A549 (cell line): ENCODE results near the gene GUCA2B. TPM values are rescaled to one million over a fixed set of nuclear protein-coding genes. Genes with fewer than 3 reads are reported as not detected.
A peak's percentile ranks its signal among the peaks of the same experiment; 100 is the strongest.

ENCODE experiments used
- ATAC-seq, 2 experiments: fragments of 200-7000 bp in 1 of 2; fragments of >200 bp in 1 of 2; cut with Nextera tagmentation in 1 of 2; cut with Tn5 transposase in 1 of 2; 3 replicates each; pipeline versions ENCODE4 v1.8.0 to v1.9.1; 2018 to 2020; ENCODE audit warnings: mild to moderate bottlenecking in 1 of 2, moderate library complexity in 1 of 2
- CTCF ChIA-PET: fragments of 300-600 bp; sonication (Branson Sonifier 250); formaldehyde crosslinking; extraction: SDS; loops from one replicate; lab custom pipeline; 2021; ENCODE audit warnings: antibody characterized with exemption, inconsistent platforms; lab: Yijun Ruan, JAX
- POLR2A ChIA-PET: fragments of 350-600 bp; formaldehyde crosslinking; extraction: SDS; loops from one replicate; lab custom pipeline; 2021; ENCODE audit warnings: antibody characterized with exemption, inconsistent platforms; lab: Yijun Ruan, JAX
- DNase-seq, 2 experiments: peaks; one replicate each; pipeline versions ENCODE4 v3.0.0 to v3.0.0-alpha.2; 2011 to 2016; ENCODE audit warnings: low read depth in 1 of 2, low spot score in 1 of 2
- FAIRE-seq: peaks from 2 replicates; lab custom pipeline; 2011; peaks lifted over from hg19 to GRCh38; lab: Jason Lieb, UNC
- H3K27ac ChIP-seq, 2 experiments: fragments of >200 bp; sonication (Bioruptor Twin); formaldehyde crosslinking; 3 replicates each; pipeline ENCODE4 v1.5.1; 2016 to 2017
- H3K4me1 ChIP-seq: fragments of >200 bp; sonication (Bioruptor Twin); formaldehyde crosslinking; 3 replicates; pipeline ENCODE4 v1.6.1; 2016
- H3K4me2 ChIP-seq: fragments of >200 bp; sonication (Bioruptor Twin); formaldehyde crosslinking; 3 replicates; pipeline ENCODE4 v1.6.1; 2016
- H3K4me3 ChIP-seq: fragments of >200 bp; sonication (Bioruptor Twin); formaldehyde crosslinking; 3 replicates; pipeline ENCODE4 v1.5.1; 2016
- H3K9me3 ChIP-seq: fragments of >200 bp; sonication (Bioruptor Twin); formaldehyde crosslinking; 3 replicates; pipeline ENCODE4 v1.6.1; 2016
- CEBPB ChIP-seq, 2 experiments: fragments of >200 bp in 1 of 2; sonication (Bioruptor Twin) in 1 of 2; formaldehyde crosslinking in 1 of 2; IDR thresholded peaks; 2 replicates each; pipeline ENCODE4 v1.6.1; 2012 to 2016
- HDAC2 ChIP-seq: fragments of 200-600 bp; sonication (generic); IDR thresholded peaks from 2 replicates; pipeline ENCODE4 v1.6.1; 2016
- HEYL ChIP-seq: fragments of 250-450 bp; sonication (Bioruptor Pico); IDR thresholded peaks from 2 replicates; pipeline ENCODE4 v1.8.0; 2021; ENCODE audit warnings: mild to moderate bottlenecking, moderate library complexity
- JUNB ChIP-seq: fragments of >200 bp; sonication (Bioruptor Twin); formaldehyde crosslinking; IDR thresholded peaks from 2 replicates; pipeline ENCODE4 v1.6.1; 2016
- KDM1A ChIP-seq: fragments of 200-600 bp; sonication (generic); IDR thresholded peaks from 2 replicates; pipeline ENCODE4 v1.6.1; 2016; ENCODE audit warnings: low read depth, mild to moderate bottlenecking
- KDM5A ChIP-seq: fragments of 200-600 bp; sonication (generic); IDR thresholded peaks from 2 replicates; pipeline ENCODE4 v1.6.1; 2016; ENCODE audit warnings: antibody characterized with exemption, mild to moderate bottlenecking
- MAZ ChIP-seq: fragments of 150-350 bp; IDR thresholded peaks from 2 replicates; pipeline ENCODE4 v1.6.1; 2014; ENCODE audit warnings: antibody characterized with exemption, low read depth, low read length, borderline replicate concordance
- NFE2L2 ChIP-seq: fragments of 150-350 bp; conservative IDR thresholded peaks from 2 replicates; pipeline ENCODE4 v1.6.1; 2014; ENCODE audit warnings: low read length
- NR3C1 ChIP-seq: fragments of >200 bp; sonication (Bioruptor Twin); formaldehyde crosslinking; IDR thresholded peaks from 3 replicates; pipeline ENCODE4 v1.6.1; 2017
- PHF8 ChIP-seq: fragments of 200-600 bp; sonication (generic); IDR thresholded peaks from 2 replicates; pipeline ENCODE4 v1.6.1; 2016; ENCODE audit warnings: low read depth, mild to moderate bottlenecking, antibody characterized with exemption, moderate library complexity, borderline replicate concordance
- POLR2A ChIP-seq: IDR thresholded peaks from 2 replicates; pipeline ENCODE4 v1.6.1; 2012; ENCODE audit warnings: mild to moderate bottlenecking, low read length
- POLR2AphosphoS2 ChIP-seq: conservative IDR thresholded peaks from 2 replicates; pipeline ENCODE4 v1.6.1; 2012; ENCODE audit warnings: low read length, improper control_type of control experiment, inconsistent platforms
- RFX5 ChIP-seq: fragments of 450-650 bp; IDR thresholded peaks from 2 replicates; pipeline ENCODE4 v1.7.1; 2014; ENCODE audit warnings: antibody characterized with exemption, mild to moderate bottlenecking, moderate library complexity
- TFCP2L1 ChIP-seq: fragments of 250-450 bp; sonication (Bioruptor Pico); IDR thresholded peaks from 2 replicates; pipeline ENCODE4 v1.5.0; 2021; ENCODE audit warnings: mild to moderate bottlenecking
- WGBS: methylation state at CpG from one replicate; pipeline ENCODE4 v1.1.6; 2017; ENCODE audit errors: missing lambda C conversion rate; 5-methylcytosine and 5-hydroxymethylcytosine counted together
- polyA plus RNA-seq, 4 experiments: library from polyadenylated mRNA; depleted of rRNA in 3 of 4; stranded (reverse); fragments of >200 nt; fragmentation: RNase III in 1 of 4; extraction: RNeasy Plus Mini Kit Qiagen cat#74134 plus additional on column Dnase treatment in 1 of 4; gene quantifications; 2 replicates in 3 of 4; 3 replicates in 1 of 4; pipeline ENCODE4 v1.2.3, GENCODE V29; 2011 to 2017
- TF ChIP-seq, protein P1 (sequence below): fragments of >200 bp; sonication (Bioruptor Twin); formaldehyde crosslinking; IDR thresholded peaks from 3 replicates; pipeline ENCODE4 v1.5.1; 2016
- TF ChIP-seq, protein P2 (sequence below): fragments of >200 bp; sonication (Bioruptor Twin); formaldehyde crosslinking; IDR thresholded peaks from 2 replicates; pipeline ENCODE4 v1.6.1; 2016
- TF ChIP-seq, protein P3 (sequence below): IDR thresholded peaks from 2 replicates; pipeline ENCODE4 v1.6.1; 2012
- TF ChIP-seq, protein P4 (sequence below): fragments of 250-450 bp; sonication (Bioruptor Pico); IDR thresholded peaks from 2 replicates; pipeline ENCODE4 v1.5.0; 2021; ENCODE audit warnings: mild to moderate bottlenecking, moderate library complexity, borderline replicate concordance
- TF ChIP-seq, protein P5 (sequence below): fragments of 250-450 bp; sonication (Bioruptor Pico); IDR thresholded peaks from 2 replicates; pipeline ENCODE4 v1.5.0; 2020; ENCODE audit warnings: low read depth, mild to moderate bottlenecking, moderate library complexity

GUCA2B gene
- polyA plus RNA-seq, 2 of the 4 experiments (the other 2 are of a cell fraction) = 0.17 TPM; not detected in 1

DNA sequence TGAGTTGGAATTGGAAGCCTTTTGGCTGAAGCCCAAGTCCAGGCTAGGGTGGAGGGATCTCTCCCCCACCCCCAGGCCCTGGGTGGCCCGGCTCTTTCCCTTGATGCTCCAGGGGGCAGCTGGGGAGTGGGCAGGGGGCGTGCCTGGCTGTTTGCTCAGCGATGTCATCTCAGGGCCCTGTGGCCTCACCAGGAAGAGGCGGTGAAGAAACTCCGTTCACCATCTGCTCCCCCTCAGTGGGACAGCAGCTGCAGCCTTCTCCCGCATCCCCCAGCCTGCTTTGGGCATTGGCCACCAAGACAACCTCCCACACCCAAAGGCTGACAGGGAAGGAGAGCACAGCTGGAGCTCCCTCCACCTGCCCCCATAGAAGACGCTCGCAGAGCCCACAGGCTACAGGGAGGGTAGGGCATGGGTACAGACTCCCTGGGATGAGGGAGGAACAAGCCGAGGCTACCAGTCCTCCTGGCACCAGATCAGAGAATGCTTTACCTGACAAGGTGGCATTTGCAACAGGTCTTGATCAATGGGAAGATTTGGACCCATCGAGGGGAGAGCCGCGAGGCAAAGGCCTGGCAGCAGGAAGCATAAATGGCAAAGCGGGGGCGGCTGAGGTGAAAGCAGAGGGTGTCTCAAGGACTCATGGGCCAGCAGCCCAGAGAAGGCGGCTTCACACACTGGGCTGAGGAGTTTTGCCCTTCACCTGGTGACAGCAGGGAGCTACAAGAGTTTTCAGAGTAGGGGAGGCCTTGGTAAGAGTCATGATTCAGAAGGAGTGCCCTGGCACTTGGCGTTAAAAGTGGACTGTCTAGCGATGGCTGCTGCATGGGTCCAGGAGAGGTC, 17.8 kb downstream of the GUCA2B start:
- Histone ChIP-seq H3K4me3 (no peak overlapping the region), H3K4me1 (peaks cover 13% of the 10 kb centered on the region), H3K4me2 (no peak overlapping the region), H3K9me3 (no peaks in the 10 kb centered on the region), H3K27ac (no peak overlapping the region)
- 86% methylated on average over 13 of the region's 17 CpGs for WGBS
- ChIA-PET POLR2A (no interaction called here), CTCF (interaction anchor here (0.6 to 9.0 kb wide), 5 partner anchors 8 to 728 kb away, joined by 3 to 70 read pairs (median 46); partner anchors contain the start of genes GUCA2A and GUCA2B)
- no peak for ATAC-seq
- DNase-seq = no peak
- TF ChIP-seq RFX5 = no peak
- FAIRE-seq = no peak

DNA sequence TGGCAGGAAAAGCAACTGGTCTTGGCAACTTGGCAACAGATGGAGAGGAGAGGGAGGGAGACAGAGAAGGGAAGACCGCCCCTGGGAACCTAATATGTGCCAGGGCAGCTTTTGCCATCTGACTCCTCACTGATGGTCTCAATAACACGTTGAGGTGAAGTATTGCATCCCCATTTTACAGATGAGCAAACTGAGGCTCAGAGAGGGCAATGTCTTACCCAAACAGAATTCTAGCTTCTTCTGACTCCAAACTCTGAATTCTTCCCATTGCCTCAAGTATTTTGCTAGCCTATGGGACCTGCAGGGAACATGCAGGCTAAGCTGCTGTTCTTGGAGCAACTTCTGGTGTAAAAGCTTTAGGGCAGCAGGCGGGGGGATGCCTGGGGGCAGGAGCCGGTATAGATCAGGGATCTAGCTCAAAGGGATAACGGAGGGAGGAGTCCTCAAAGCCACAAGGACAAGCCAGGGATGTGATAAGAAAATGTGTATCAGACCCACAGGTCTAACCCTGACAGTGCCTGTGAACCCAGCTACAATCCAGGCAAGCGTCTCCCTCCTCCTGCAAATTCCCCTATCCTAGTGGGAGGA, 18.6 kb downstream of the GUCA2B start:
- FAIRE-seq = no peak

DNA sequence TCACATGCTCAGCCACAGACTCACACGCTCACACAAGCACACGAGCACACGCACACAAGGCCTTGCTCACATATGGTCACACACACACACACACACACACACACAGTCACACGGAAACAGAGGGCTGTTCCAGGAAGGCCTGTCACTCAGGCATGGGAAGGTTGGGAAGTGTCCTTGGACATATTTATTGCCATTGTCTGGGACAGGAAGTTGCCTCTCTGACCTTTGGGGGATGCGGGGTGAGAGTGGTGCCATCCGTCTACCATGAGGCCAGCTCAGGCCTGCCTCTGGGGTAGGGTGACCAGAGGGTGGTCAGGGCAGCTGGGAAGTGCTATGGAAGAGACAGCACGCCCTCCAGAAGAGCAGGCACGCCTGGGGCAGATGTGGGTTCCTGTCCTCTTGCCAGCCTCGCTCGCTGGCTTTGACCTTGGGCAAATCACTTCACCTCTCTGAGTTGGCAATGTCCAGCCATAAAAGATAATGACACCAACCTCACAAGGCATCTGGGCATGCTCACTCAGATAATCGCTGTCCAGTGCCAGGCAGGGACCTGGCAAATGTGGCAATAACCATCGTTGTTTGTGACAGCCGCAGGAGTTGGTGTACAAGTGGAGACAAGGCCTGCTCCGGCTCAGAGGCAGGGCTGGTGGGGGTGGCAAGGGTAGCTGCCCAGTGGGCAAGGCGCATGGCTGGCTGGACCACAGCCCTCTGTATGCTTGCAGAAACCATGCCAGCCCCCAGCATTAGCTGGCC, 19.3 kb downstream of the GUCA2B start:
- no peak for DNase-seq
- ATAC-seq = peak in 1 of 2 experiments; percentile 13; a peak in 2 of 6 replicates
- POLR2A ChIA-PET = no interaction called here
- no peak overlapping the region for H3K4me2 ChIP-seq
- H3K4me1 ChIP-seq = peaks cover 8% of the 10 kb centered on the region; the same call in 2 of the 3 replicates
- H3K9me3 ChIP-seq = no peaks in the 10 kb centered on the region
- H3K4me3 ChIP-seq = no peak overlapping the region
- 85% methylated on average over 10 of the region's 15 CpGs for WGBS
- CTCF ChIA-PET = interaction anchor here (0.7 to 9.0 kb wide), 26 partner anchors 10 to 599 kb away, joined by 3 to 70 read pairs (median 4); partner anchors contain the start of genes GUCA2A and GUCA2B
- no peak overlapping the region for H3K27ac ChIP-seq
- FAIRE-seq = no peak
- TF ChIP-seq POLR2A (no peak), POLR2AphosphoS2 (no peak), HEYL (CRISPR knock-in tag) (no peak), TFCP2L1 (CRISPR knock-in tag) (no peak), JUNB (no peak)
- TF ChIP-seq, protein P1, sequence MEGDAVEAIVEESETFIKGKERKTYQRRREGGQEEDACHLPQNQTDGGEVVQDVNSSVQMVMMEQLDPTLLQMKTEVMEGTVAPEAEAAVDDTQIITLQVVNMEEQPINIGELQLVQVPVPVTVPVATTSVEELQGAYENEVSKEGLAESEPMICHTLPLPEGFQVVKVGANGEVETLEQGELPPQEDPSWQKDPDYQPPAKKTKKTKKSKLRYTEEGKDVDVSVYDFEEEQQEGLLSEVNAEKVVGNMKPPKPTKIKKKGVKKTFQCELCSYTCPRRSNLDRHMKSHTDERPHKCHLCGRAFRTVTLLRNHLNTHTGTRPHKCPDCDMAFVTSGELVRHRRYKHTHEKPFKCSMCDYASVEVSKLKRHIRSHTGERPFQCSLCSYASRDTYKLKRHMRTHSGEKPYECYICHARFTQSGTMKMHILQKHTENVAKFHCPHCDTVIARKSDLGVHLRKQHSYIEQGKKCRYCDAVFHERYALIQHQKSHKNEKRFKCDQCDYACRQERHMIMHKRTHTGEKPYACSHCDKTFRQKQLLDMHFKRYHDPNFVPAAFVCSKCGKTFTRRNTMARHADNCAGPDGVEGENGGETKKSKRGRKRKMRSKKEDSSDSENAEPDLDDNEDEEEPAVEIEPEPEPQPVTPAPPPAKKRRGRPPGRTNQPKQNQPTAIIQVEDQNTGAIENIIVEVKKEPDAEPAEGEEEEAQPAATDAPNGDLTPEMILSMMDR = no peak
- TF ChIP-seq, protein P2, sequence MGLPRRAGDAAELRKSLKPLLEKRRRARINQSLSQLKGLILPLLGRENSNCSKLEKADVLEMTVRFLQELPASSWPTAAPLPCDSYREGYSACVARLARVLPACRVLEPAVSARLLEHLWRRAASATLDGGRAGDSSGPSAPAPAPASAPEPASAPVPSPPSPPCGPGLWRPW = no peak
- TF ChIP-seq, protein P3, sequence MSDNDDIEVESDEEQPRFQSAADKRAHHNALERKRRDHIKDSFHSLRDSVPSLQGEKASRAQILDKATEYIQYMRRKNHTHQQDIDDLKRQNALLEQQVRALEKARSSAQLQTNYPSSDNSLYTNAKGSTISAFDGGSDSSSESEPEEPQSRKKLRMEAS = no peak
- TF ChIP-seq, protein P4, sequence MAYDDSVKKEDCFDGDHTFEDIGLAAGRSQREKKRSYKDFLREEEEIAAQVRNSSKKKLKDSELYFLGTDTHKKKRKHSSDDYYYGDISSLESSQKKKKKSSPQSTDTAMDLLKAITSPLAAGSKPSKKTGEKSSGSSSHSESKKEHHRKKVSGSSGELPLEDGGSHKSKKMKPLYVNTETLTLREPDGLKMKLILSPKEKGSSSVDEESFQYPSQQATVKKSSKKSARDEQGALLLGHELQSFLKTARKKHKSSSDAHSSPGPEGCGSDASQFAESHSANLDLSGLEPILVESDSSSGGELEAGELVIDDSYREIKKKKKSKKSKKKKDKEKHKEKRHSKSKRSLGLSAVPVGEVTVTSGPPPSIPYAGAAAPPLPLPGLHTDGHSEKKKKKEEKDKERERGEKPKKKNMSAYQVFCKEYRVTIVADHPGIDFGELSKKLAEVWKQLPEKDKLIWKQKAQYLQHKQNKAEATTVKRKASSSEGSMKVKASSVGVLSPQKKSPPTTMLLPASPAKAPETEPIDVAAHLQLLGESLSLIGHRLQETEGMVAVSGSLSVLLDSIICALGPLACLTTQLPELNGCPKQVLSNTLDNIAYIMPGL = no peak

More for the DNA sequence above, 18.6 kb downstream of the GUCA2B start:
- no peak for DNase-seq
- ChIA-PET CTCF (interaction anchor here (0.6 to 9.0 kb wide), 6 partner anchors 9 to 729 kb away, joined by 3 to 70 read pairs (median 26); partner anchors contain the start of genes GUCA2A and GUCA2B), POLR2A (no interaction called here)
- no peak for ATAC-seq
- Histone ChIP-seq H3K9me3 (no peaks in the 10 kb centered on the region), H3K4me2 (no peak overlapping the region), H3K27ac (no peak overlapping the region), H3K4me3 (no peak overlapping the region), H3K4me1 (peaks cover 8% of the 10 kb centered on the region; the same call in 2 of the 3 replicates)
- no peak for TF ChIP-seq NR3C1
- TF ChIP-seq NFE2L2 = no peak
- TF ChIP-seq CEBPB (IDR thresholded peaks at IDR 0.05) = no peak
- TF ChIP-seq HDAC2 = no peak
- TF ChIP-seq PHF8 = no peak
- no peak for TF ChIP-seq MAZ
- no peak for TF ChIP-seq KDM5A
- TF ChIP-seq, protein P5, sequence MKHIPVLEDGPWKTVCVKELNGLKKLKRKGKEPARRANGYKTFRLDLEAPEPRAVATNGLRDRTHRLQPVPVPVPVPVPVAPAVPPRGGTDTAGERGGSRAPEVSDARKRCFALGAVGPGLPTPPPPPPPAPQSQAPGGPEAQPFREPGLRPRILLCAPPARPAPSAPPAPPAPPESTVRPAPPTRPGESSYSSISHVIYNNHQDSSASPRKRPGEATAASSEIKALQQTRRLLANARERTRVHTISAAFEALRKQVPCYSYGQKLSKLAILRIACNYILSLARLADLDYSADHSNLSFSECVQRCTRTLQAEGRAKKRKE = no peak
- no peak for TF ChIP-seq KDM1A
- WGBS = 81% methylated on average over 5 of the region's 6 CpGs
